Measurements from ENCODE around the gene RABGGTA. TPM values are rescaled to one million over a fixed set of nuclear protein-coding genes. Genes with fewer than 3 reads are reported as not detected.

RABGGTA gene
- total and polyA plus RNA-seq, 2 donors (not counting 1 experiment from before 2014, with no cell fraction given) = 70.1 to 159 TPM

DNA sequence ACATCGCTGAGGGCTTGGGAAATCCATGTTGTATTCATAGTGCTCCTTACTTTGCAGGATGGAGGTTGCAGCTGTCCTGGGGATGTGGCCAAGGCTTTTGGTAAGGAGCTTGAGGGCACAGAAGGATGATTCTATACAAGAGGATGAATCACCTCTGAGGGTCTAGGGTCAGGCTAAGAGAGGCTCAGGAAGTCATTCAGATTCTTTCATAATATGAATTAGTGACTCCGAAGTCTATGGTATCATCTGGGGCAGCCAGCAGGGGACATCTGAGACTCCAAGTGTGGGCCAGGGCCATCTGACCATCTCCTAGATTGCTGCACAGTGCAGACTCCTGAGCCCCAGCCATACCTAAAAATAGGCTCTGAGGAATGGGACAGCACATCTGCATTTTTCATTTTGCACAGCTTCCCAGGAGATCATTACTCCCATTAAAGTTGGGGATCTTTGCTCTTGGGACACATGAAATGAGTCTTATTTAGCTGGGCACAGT, 33.9 kb downstream of the RABGGTA start:
- no peak for TF ChIP-seq EZH2 (IDR thresholded peaks at IDR 0.05; ENCODE audit: borderline replicate concordance, insufficient read depth, low read depth, low read length, poor library complexity, severe bottlenecking)
- WGBS (ENCODE audit: insufficient coverage) = 100% methylated on average over 2 of the region's 2 CpGs
- Histone ChIP-seq H3K9me3 (ENCODE audit: control extremely low read depth in 1 of 3, control insufficient read depth in 2 of 3, insufficient read depth in 1 of 3, low read length in 2 of 3) (no peaks in the 10 kb centered on the region), H3K27ac (ENCODE audit: low read length in 2 of 2) (no peak overlapping the region), H3K9ac (ENCODE audit: low read length) (no peak overlapping the region), H2AFZ (ENCODE audit: insufficient read depth, low read depth, low read length, poor library complexity, severe bottlenecking) (no peak overlapping the region), H3K27me3 (replicated peaks in 1 of 4; ENCODE audit: control extremely low read depth in 1 of 4, control insufficient read depth in 3 of 4, insufficient read depth in 4 of 4, low read length in 3 of 4) (no peaks in the 10 kb centered on the region), H3K36me3 (replicated peaks in 1 of 2; ENCODE audit: control extremely low read depth in 1 of 2, control insufficient read depth in 1 of 2, extremely low read depth in 1 of 2, insufficient read depth in 2 of 2, low read length in 1 of 2) (peaks cover 2 to 63% of the 10 kb centered on the region in 2 experiments), H3K79me2 (ENCODE audit: control insufficient read depth, insufficient read depth, low read length) (peaks cover 63% of the 10 kb centered on the region), H4K20me1 (ENCODE audit: control insufficient read depth, insufficient read depth, low read length, poor library complexity, severe bottlenecking) (peaks cover 49% of the 10 kb centered on the region), H3K4me2 (replicated peaks; ENCODE audit: low read depth, low read length, poor library complexity, severe bottlenecking) (no peak overlapping the region), H3K4me1 (ENCODE audit: control insufficient read depth in 2 of 2, insufficient read depth in 2 of 2, low read length in 2 of 2) (peaks cover 43 to 45% of the 10 kb centered on the region in 2 donors), H3K4me3 (ENCODE audit: control extremely low read depth in 1 of 5, extremely low read depth in 1 of 5, insufficient read depth in 1 of 5, low read depth in 2 of 5, low read length in 4 of 5) (no peak overlapping the region)
- ChIA-PET CTCF (interaction anchor here (0.5 to 3.2 kb wide), 3 partner anchors 60 to 96 kb away, joined by 4 to 10 read pairs (median 5); partner anchors contain the start of gene CIDEB), POLR2A (no interaction called here)
- ATAC-seq (ENCODE audit: low read depth) (no peak), DNase-seq (no peak)
- H3K4me1 Mint-ChIP-seq = peaks cover 73% of the 10 kb centered on the region
- H3K27me3 Mint-ChIP-seq = no peaks in the 10 kb centered on the region
- no peak overlapping the region for H3K4me3 Mint-ChIP-seq
- H3K27ac Mint-ChIP-seq = peak overlapping the region; percentile 2
- no peaks in the 10 kb centered on the region for H3K9me3 Mint-ChIP-seq (ENCODE audit: insufficient read depth)
- intact Hi-C loops (cut with micrococcal nuclease) = no loop called here

DNA sequence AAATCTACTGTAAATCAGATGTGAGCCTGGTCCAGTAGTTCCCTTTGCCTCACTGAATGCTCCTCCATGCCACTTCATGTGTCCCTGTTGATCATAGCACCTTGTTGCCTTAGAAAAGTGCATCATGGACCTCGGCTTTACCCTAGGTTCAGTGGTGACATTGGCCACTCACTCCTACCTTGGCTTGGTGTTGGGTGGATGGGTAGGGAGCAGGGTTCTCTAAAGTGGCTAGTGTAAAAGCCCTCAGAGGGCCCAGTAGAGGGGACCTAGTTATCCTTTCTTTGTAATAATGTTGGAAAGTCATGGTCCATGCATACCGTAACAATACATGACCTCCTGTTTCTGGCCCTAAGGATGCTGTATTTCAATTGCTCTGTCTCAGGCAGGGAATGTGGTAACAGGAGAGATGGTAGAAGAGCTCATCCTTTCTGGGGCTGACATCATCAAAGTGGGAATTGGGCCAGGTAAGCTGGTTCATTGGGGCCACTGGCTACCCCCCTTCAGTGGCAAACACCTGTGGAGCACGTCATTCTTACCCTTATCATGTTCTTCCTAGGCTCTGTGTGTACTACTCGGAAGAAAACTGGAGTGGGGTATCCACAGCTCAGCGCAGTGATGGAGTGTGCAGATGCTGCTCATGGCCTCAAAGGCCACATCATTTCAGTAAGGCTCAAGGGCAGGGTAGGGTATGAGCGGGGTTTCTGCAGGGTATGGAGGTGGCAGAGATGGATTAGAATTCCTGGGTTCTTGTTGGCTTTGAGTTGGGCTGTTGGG, 34.5 kb downstream of the RABGGTA start:
- ChIA-PET POLR2A (no interaction called here), CTCF (interaction anchor here (0.5 to 3.2 kb wide), 2 partner anchors 60 to 71 kb away, joined by 4 to 10 read pairs; partner anchors contain the start of gene CIDEB)
- TF ChIP-seq, protein P1, sequence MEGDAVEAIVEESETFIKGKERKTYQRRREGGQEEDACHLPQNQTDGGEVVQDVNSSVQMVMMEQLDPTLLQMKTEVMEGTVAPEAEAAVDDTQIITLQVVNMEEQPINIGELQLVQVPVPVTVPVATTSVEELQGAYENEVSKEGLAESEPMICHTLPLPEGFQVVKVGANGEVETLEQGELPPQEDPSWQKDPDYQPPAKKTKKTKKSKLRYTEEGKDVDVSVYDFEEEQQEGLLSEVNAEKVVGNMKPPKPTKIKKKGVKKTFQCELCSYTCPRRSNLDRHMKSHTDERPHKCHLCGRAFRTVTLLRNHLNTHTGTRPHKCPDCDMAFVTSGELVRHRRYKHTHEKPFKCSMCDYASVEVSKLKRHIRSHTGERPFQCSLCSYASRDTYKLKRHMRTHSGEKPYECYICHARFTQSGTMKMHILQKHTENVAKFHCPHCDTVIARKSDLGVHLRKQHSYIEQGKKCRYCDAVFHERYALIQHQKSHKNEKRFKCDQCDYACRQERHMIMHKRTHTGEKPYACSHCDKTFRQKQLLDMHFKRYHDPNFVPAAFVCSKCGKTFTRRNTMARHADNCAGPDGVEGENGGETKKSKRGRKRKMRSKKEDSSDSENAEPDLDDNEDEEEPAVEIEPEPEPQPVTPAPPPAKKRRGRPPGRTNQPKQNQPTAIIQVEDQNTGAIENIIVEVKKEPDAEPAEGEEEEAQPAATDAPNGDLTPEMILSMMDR (IDR thresholded peaks at IDR 0.05) = no peak
- TF ChIP-seq EZH2 (IDR thresholded peaks at IDR 0.05; ENCODE audit: borderline replicate concordance, insufficient read depth, low read depth, low read length, poor library complexity, severe bottlenecking) = no peak
- H3K36me3 ChIP-seq (replicated peaks in 1 of 2; ENCODE audit: control extremely low read depth in 1 of 2, control insufficient read depth in 1 of 2, extremely low read depth in 1 of 2, insufficient read depth in 2 of 2, low read length in 1 of 2) = peaks cover 2 to 63% of the 10 kb centered on the region in 2 experiments
- H3K4me1 ChIP-seq (ENCODE audit: control insufficient read depth in 2 of 2, insufficient read depth in 2 of 2, low read length in 2 of 2) = peaks cover 42 to 44% of the 10 kb centered on the region in 2 donors
- Mint-ChIP-seq H3K9me3 (ENCODE audit: insufficient read depth) (no peaks in the 10 kb centered on the region), H3K27ac (peak overlapping the region; percentile 2), H3K4me3 (no peak overlapping the region), H3K4me1 (peaks cover 76% of the 10 kb centered on the region), H3K27me3 (no peaks in the 10 kb centered on the region)
- H4K20me1 ChIP-seq (ENCODE audit: control insufficient read depth, insufficient read depth, low read length, poor library complexity, severe bottlenecking) = peaks cover 47% of the 10 kb centered on the region
- peaks cover 64% of the 10 kb centered on the region for H3K79me2 ChIP-seq (ENCODE audit: control insufficient read depth, insufficient read depth, low read length)
- H3K4me3 ChIP-seq (ENCODE audit: control extremely low read depth in 1 of 5, extremely low read depth in 1 of 5, insufficient read depth in 1 of 5, low read depth in 2 of 5, low read length in 4 of 5) = no peak overlapping the region
- DNase-seq (peak; percentile 21), ATAC-seq (ENCODE audit: low read depth) (no peak)
- 100% methylated on average over 4 of the region's 6 CpGs for WGBS (ENCODE audit: insufficient coverage)
- no peak overlapping the region for H2AFZ ChIP-seq (ENCODE audit: insufficient read depth, low read depth, low read length, poor library complexity, severe bottlenecking)
- H3K27me3 ChIP-seq (replicated peaks in 1 of 4; ENCODE audit: control extremely low read depth in 1 of 4, control insufficient read depth in 3 of 4, insufficient read depth in 4 of 4, low read length in 3 of 4) = no peaks in the 10 kb centered on the region
- no peak overlapping the region for H3K27ac ChIP-seq (ENCODE audit: low read length in 2 of 2)
- H3K9me3 ChIP-seq (ENCODE audit: control extremely low read depth in 1 of 3, control insufficient read depth in 2 of 3, insufficient read depth in 1 of 3, low read length in 2 of 3) = no peaks in the 10 kb centered on the region
- no peak overlapping the region for H3K9ac ChIP-seq (ENCODE audit: low read length)
- no peak overlapping the region for H3K4me2 ChIP-seq (replicated peaks; ENCODE audit: low read depth, low read length, poor library complexity, severe bottlenecking)
- intact Hi-C loops (cut with micrococcal nuclease) = no loop called here
